Suprapubic skin (tissue), 4 donors: Measurements from ENCODE around the gene EDEM3. TPM values are rescaled to one million over a fixed set of nuclear protein-coding genes. Genes with fewer than 3 reads are reported as not detected.

ENCODE experiments used
- DNase-seq, 2 donors: peaks; one replicate each; pipeline ENCODE4 v3.0.0-alpha.2; 2019; ENCODE audit warnings: low spot score in 2 of 2
- H3K27ac ChIP-seq: fragments of 200-600 bp; sonication (generic); one replicate; pipeline ENCODE4 v1.5.1; 2019
- H3K27me3 ChIP-seq: fragments of 200-600 bp; sonication (generic); one replicate; pipeline ENCODE4 v1.5.1; 2019
- H3K36me3 ChIP-seq: fragments of 200-600 bp; sonication (generic); one replicate; pipeline ENCODE4 v1.5.1; 2019
- H3K4me1 ChIP-seq: fragments of 200-600 bp; sonication (generic); one replicate; pipeline ENCODE4 v1.5.1; 2019
- H3K4me3 ChIP-seq: fragments of 200-600 bp; sonication (generic); one replicate; pipeline ENCODE4 v1.5.1; 2019; ENCODE audit warnings: mild to moderate bottlenecking
- H3K9me3 ChIP-seq: fragments of 200-600 bp; sonication (generic); one replicate; pipeline ENCODE4 v1.5.1; 2019
- EP300 ChIP-seq: sonication (generic); formaldehyde crosslinking; IDR thresholded peaks from one replicate; pipeline ENCODE4 v1.6.1; 2017; ENCODE audit warnings: antibody characterized with exemption
- POLR2A ChIP-seq, 2 donors: fragments of 450-650 bp; IDR thresholded peaks; one replicate each; pipeline ENCODE4 v1.6.1; 2017; ENCODE audit warnings: antibody characterized with exemption in 2 of 2, mild to moderate bottlenecking in 2 of 2, moderate library complexity in 2 of 2
- POLR2AphosphoS5 ChIP-seq, 3 donors: sonication (generic); formaldehyde crosslinking; IDR thresholded peaks; one replicate each; pipeline ENCODE4 v1.6.1; 2017; ENCODE audit warnings: antibody characterized with exemption in 3 of 3
- WGBS: methylation state at CpG from one replicate; pipeline ENCODE4 v1.1.5; 2018; 5-methylcytosine and 5-hydroxymethylcytosine counted together
- total RNA-seq, 4 donors: library from RNA; depleted of rRNA; stranded (reverse); fragments of >200 nt; gene quantifications; one replicate each; pipeline ENCODE4 v1.1.0, GENCODE V29; 2016
- TF ChIP-seq, protein P1 (sequence below), 2 donors: fragments of 200-600 bp in 1 of 2; fragments of 450-650 bp in 1 of 2; sonication (generic) in 1 of 2; IDR thresholded peaks; one replicate each; pipeline ENCODE4 v1.5.1; 2016 to 2019; ENCODE audit warnings: antibody characterized with exemption in 2 of 2, mild to moderate bottlenecking in 1 of 2, moderate library complexity in 1 of 2

Gene EDEM3, protein sequence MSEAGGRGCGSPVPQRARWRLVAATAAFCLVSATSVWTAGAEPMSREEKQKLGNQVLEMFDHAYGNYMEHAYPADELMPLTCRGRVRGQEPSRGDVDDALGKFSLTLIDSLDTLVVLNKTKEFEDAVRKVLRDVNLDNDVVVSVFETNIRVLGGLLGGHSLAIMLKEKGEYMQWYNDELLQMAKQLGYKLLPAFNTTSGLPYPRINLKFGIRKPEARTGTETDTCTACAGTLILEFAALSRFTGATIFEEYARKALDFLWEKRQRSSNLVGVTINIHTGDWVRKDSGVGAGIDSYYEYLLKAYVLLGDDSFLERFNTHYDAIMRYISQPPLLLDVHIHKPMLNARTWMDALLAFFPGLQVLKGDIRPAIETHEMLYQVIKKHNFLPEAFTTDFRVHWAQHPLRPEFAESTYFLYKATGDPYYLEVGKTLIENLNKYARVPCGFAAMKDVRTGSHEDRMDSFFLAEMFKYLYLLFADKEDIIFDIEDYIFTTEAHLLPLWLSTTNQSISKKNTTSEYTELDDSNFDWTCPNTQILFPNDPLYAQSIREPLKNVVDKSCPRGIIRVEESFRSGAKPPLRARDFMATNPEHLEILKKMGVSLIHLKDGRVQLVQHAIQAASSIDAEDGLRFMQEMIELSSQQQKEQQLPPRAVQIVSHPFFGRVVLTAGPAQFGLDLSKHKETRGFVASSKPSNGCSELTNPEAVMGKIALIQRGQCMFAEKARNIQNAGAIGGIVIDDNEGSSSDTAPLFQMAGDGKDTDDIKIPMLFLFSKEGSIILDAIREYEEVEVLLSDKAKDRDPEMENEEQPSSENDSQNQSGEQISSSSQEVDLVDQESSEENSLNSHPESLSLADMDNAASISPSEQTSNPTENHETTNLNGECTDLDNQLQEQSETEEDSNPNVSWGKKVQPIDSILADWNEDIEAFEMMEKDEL
- 10 to 100 TPM; 19.4 to 55.7 (median 28.7) TPM for total RNA-seq

DNA sequence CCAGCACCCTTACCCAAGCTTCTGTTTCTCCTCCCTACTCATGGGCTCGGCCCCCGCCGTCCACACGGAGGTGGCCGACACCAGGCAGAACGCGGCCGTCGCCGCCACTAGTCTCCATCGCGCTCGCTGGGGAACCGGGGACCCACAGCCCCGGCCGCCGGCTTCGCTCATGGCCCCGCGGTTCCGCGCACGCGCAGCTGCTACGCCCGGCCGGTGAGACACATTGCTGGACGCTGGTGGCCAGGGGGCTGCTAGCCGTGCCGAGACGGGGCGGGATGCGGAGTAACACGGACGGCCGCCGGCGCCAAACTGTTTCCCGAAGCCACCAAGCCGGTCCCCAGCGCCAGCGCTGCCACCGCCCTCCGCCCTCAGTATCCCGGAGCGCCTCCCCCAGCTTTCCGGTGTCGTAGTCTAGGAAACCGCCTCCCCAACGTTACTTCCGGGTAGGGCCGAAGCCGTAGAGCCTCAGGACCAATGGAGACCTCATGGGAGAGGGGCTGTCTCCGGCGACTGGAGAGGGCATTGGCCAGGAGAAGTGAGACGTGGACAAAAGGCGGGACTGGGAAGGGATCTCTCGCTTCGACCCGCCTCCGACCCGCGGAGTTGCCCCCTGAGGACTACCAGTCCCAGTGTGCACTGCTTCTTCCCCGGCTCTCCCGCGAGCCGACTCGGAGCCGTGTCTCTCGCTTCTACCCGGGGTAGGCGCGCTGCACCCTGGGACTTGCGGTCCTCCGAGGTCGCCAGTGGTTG lies at the start of gene EDEM3:
Gene EDEM3 (minus strand): TSS at position 383 of the 750 bp plus-strand sequence. CDS start 212 bp downstream, at position 171.
- 0% methylated on average over 41 of the region's 76 CpGs for WGBS

DNA sequence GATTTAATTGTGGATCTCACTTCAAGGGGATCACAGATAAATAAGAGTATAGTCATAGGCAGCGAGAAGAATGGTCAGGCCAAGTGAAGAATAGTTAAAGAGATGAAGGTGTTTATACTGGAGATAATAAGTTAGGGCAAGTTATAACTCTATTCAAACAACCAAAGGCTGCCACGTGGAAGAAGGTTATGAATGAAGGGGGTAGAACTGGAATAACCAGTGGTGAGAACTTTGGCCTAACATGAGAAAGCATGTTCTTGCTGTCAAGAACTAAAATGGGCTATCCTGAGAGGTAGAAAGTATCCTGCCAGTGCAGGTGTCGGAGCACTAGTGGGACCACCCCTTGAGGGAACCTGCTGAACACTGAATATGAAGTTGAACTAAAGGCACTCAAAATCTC lies 49.6 kb upstream of the EDEM3 start:
- Histone ChIP-seq H3K27me3 (no peaks in the 10 kb centered on the region), H3K4me3 (no peak overlapping the region), H3K27ac (no peak overlapping the region), H3K4me1 (peaks cover 19% of the 10 kb centered on the region), H3K36me3 (peaks cover 3% of the 10 kb centered on the region), H3K9me3 (no peaks in the 10 kb centered on the region)
- DNase-seq, result no peak
- 59% methylated on average over 3 of the region's 3 CpGs for WGBS
- TF ChIP-seq, protein P1, sequence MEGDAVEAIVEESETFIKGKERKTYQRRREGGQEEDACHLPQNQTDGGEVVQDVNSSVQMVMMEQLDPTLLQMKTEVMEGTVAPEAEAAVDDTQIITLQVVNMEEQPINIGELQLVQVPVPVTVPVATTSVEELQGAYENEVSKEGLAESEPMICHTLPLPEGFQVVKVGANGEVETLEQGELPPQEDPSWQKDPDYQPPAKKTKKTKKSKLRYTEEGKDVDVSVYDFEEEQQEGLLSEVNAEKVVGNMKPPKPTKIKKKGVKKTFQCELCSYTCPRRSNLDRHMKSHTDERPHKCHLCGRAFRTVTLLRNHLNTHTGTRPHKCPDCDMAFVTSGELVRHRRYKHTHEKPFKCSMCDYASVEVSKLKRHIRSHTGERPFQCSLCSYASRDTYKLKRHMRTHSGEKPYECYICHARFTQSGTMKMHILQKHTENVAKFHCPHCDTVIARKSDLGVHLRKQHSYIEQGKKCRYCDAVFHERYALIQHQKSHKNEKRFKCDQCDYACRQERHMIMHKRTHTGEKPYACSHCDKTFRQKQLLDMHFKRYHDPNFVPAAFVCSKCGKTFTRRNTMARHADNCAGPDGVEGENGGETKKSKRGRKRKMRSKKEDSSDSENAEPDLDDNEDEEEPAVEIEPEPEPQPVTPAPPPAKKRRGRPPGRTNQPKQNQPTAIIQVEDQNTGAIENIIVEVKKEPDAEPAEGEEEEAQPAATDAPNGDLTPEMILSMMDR (IDR thresholded peaks at IDR 0.05), result no peak
- TF ChIP-seq EP300 (no peak), POLR2A (IDR thresholded peaks at IDR 0.05) (no peak), POLR2AphosphoS5 (IDR thresholded peaks at IDR 0.05) (no peak)

More for the DNA sequence above, at the start of gene EDEM3:
- peaks cover 27% of the 10 kb centered on the region for H3K4me1 ChIP-seq
- TF ChIP-seq, protein P1 (IDR thresholded peaks at IDR 0.05), result no peak
- TF ChIP-seq POLR2A (IDR thresholded peaks at IDR 0.05) (peak; percentile 66 to 93), POLR2AphosphoS5 (IDR thresholded peaks at IDR 0.05) (peak; percentile 10 to 36 (median 33)), EP300 (no peak)
- H3K4me3 ChIP-seq, result peak within 1 kb of the TSS; percentile 85
- no peaks in the 10 kb centered on the region for H3K9me3 ChIP-seq
- H3K27ac ChIP-seq, result peak within 1 kb of the TSS; percentile 90
- DNase-seq, result peak; percentile 99
- H3K27me3 ChIP-seq, result no peaks in the 10 kb centered on the region
- H3K36me3 ChIP-seq, result no peaks in the 10 kb centered on the region

DNA sequence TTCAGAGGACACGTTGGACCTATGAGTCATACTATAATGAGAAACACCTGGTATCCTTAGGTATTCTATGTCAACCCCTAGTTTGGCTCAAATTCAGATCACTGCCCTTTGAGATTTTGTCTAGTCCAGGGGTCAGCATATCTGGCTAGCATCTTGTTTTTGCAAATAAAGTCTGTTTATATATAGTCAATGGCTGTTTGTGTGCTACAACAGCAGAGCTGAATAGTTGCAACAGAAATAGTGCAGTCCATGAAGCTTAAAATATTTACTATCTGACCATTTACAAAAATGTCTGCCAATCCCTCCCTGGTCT lies 48.5 kb upstream of the EDEM3 start:
- peaks cover 19% of the 10 kb centered on the region for H3K4me1 ChIP-seq
- no peak for DNase-seq
- no peaks in the 10 kb centered on the region for H3K9me3 ChIP-seq
- H3K4me3 ChIP-seq, result no peak overlapping the region
- WGBS, result 57% methylated on average over 1 of the region's 1 CpG
- TF ChIP-seq, protein P1 (IDR thresholded peaks at IDR 0.05), result no peak
- TF ChIP-seq POLR2AphosphoS5 (IDR thresholded peaks at IDR 0.05) (no peak), POLR2A (IDR thresholded peaks at IDR 0.05) (no peak), EP300 (no peak)
- peaks cover 4% of the 10 kb centered on the region for H3K36me3 ChIP-seq
- no peak overlapping the region for H3K27ac ChIP-seq
- no peaks in the 10 kb centered on the region for H3K27me3 ChIP-seq

DNA sequence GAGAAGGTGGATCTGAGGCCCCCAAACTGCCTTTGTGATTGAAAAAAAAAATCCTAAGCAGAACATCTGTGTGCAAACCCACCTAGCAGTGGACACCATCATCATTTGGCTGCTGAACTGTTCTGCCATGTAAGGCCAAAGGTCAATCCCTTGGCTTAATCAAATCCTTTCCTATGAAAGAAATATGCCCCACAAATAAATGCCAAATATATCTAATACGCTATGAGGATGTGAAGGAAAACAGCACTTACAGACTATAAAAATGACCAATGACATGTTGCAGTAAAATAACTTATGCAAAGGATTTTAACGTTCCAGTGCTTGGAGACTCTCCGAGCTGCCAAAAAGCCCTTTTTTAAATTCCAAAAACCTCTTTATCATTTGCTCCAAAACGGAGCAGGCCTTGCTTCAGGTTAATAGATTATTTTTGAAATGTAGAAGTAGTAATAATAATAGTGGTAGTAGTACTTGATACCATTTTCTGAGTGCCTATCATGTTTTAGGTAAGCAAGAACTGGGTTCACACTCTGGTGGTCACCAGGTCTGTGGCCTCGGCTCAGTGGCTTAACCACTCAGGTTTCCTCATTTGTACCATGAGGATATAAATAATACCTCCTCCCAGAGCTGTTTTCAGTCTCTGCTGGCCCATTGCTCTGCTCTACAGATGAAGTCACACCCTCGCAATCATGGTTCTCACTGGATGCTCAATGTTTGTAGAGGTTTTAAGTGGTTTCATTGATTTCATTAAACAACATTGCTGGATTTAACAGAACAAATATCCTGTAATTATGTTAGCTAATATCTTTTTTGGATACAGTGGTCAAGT lies 47.9 kb upstream of the EDEM3 start:
- Histone ChIP-seq H3K27me3 (no peaks in the 10 kb centered on the region), H3K27ac (no peak overlapping the region), H3K9me3 (no peaks in the 10 kb centered on the region), H3K4me1 (peaks cover 19% of the 10 kb centered on the region), H3K36me3 (peaks cover 8% of the 10 kb centered on the region), H3K4me3 (no peak overlapping the region)
- no peak for DNase-seq
- TF ChIP-seq, protein P1 (IDR thresholded peaks at IDR 0.05), result no peak
- TF ChIP-seq POLR2AphosphoS5 (IDR thresholded peaks at IDR 0.05), result no peak
- no peak for TF ChIP-seq EP300
- no peak for TF ChIP-seq POLR2A (IDR thresholded peaks at IDR 0.05)
- 87% methylated on average over 6 of the region's 6 CpGs for WGBS
